ENCODE measurements around the gene ARHGAP15. TPM values are rescaled to one million over a fixed set of nuclear protein-coding genes. Genes with fewer than 3 reads are reported as not detected.

Gene ARHGAP15
- total RNA-seq, 1 donor from 2014 or later: 12.4 TPM

- DNase-seq (ENCODE audit: low spot score): no peak
Measured at GRCh38 chr2:143453981-143454511, 324.8 kb downstream of the ARHGAP15 start.

GRCh38 chr2:143455317-143455716 is 326.1 kb downstream of the ARHGAP15 start:
- DNase-seq (ENCODE audit: low spot score): no peak

- no peak for DNase-seq (ENCODE audit: low spot score)
Measured at GRCh38 chr2:143458258-143459190, 329.3 kb downstream of the ARHGAP15 start.

- no peak for DNase-seq (ENCODE audit: low spot score)
Measured at GRCh38 chr2:143460382-143460781, 331.2 kb downstream of the ARHGAP15 start.

- DNase-seq (ENCODE audit: low spot score): no peak
Measured at GRCh38 chr2:143463719-143464118, 334.5 kb downstream of the ARHGAP15 start.

GRCh38 chr2:143466391-143466790 is 337.2 kb downstream of the ARHGAP15 start:
- no peak for DNase-seq (ENCODE audit: low spot score)

- DNase-seq (ENCODE audit: low spot score): no peak
Measured at GRCh38 chr2:143467011-143467410, 337.8 kb downstream of the ARHGAP15 start.

GRCh38 chr2:143468341-143468888 is 339.2 kb downstream of the ARHGAP15 start:
- no peak for DNase-seq (ENCODE audit: low spot score)

GRCh38 chr2:143469323-143469722 is 340.1 kb downstream of the ARHGAP15 start:
- DNase-seq (ENCODE audit: low spot score): no peak

GRCh38 chr2:143471550-143471949 is 342.3 kb downstream of the ARHGAP15 start:
- DNase-seq (ENCODE audit: low spot score): no peak

- DNase-seq (ENCODE audit: low spot score): no peak
Measured at GRCh38 chr2:143473216-143473615, 344.0 kb downstream of the ARHGAP15 start.

GRCh38 chr2:143473820-143474219 is 344.6 kb downstream of the ARHGAP15 start:
- DNase-seq (ENCODE audit: low spot score): no peak

GRCh38 chr2:143474586-143474985 is 345.4 kb downstream of the ARHGAP15 start:
- no peak for DNase-seq (ENCODE audit: low spot score)

- no peak for DNase-seq (ENCODE audit: low spot score)
Measured at GRCh38 chr2:143475041-143475776, 346.0 kb downstream of the ARHGAP15 start.

GRCh38 chr2:143476336-143477087 is 347.3 kb downstream of the ARHGAP15 start:
- no peak for DNase-seq (ENCODE audit: low spot score)

- DNase-seq (ENCODE audit: low spot score): no peak
Measured at GRCh38 chr2:143477714-143478443, 348.7 kb downstream of the ARHGAP15 start.

- no peak for DNase-seq (ENCODE audit: low spot score)
Measured at GRCh38 chr2:143480086-143480485, 350.9 kb downstream of the ARHGAP15 start.

GRCh38 chr2:143480601-143481236 is 351.5 kb downstream of the ARHGAP15 start:
- no peak for DNase-seq (ENCODE audit: low spot score)

GRCh38 chr2:143481237-143481623 is 352.0 kb downstream of the ARHGAP15 start:
- no peak for DNase-seq (ENCODE audit: low spot score)

GRCh38 chr2:143481733-143482132 is 352.5 kb downstream of the ARHGAP15 start:
- no peak for DNase-seq (ENCODE audit: low spot score)

Data from ureter (tissue), 1 donor.